Nephron (organoid): Measurements from ENCODE around the gene INCA1.

ENCODE experiments used
- H3K27ac Mint-ChIP-seq, 3 experiments: 2 replicates each; pipeline ENCODE4 v1.8.0; 2020; ENCODE audit warnings: mixed read lengths in 3 of 3, mild to moderate bottlenecking in 2 of 3, moderate library complexity in 1 of 3
- H3K27me3 Mint-ChIP-seq: 2 replicates; pipeline ENCODE4 v1.8.0; 2021; ENCODE audit warnings: low read depth, mild to moderate bottlenecking, moderate library complexity, mixed read lengths
- H3K36me3 Mint-ChIP-seq: 2 replicates; pipeline ENCODE4 v1.8.0; 2020; ENCODE audit warnings: low read depth, mixed read lengths
- H3K4me1 Mint-ChIP-seq: 2 replicates; pipeline ENCODE4 v1.8.0; 2020; ENCODE audit warnings: mixed read lengths
- H3K4me3 Mint-ChIP-seq, 3 experiments: 2 replicates each; pipeline ENCODE4 v1.8.0; 2020; ENCODE audit warnings: mild to moderate bottlenecking in 3 of 3, mixed read lengths in 3 of 3, moderate library complexity in 2 of 3
- H3K9me3 Mint-ChIP-seq: 2 replicates; pipeline ENCODE4 v1.8.0; 2020; ENCODE audit warnings: mixed read lengths
- CTCF ChIP-seq, 3 experiments: fragments of 200-600 bp; sonication (generic); IDR thresholded peaks; one replicate each; pipeline ENCODE4 v1.5.0; 2021; ENCODE audit warnings: antibody characterized with exemption in 3 of 3; ENCODE audit not compliant: unreplicated experiment in 3 of 3

Gene INCA1

DNA sequence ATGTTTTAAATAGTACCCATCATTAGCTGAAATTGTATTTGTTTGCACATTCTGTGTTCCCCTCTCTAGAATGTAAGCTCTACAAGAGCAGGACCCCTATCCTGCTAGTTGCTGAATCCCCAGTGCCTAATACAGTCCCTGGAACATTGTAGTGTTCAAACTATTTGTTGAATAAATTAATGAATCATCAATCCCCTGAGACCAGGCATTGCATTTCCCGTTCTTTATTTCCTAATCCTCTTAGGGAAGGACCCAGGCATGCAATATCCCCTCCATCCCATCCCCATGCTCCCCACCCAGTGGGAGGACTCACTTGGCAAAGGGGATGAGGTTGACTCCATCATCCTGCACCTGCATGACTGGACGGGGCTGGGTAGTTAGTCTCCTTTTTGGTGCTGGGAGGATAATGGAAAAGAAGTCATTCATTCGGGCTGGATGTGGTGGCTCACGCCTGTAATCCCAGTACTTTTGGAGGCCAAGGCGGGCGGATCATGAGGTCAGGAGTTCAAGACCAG is 3.2 kb downstream of the INCA1 start:
- Mint-ChIP-seq H3K36me3 (no peaks in the 10 kb centered on the region), H3K27ac (no peak overlapping the region), H3K4me1 (peaks cover 15% of the 10 kb centered on the region), H3K27me3 (no peaks in the 10 kb centered on the region), H3K9me3 (no peaks in the 10 kb centered on the region), H3K4me3 (peak overlapping the region in 1 of 3 experiments; percentile 19)
- TF ChIP-seq CTCF (IDR thresholded peaks at IDR 0.05; ENCODE audit: unreplicated experiment in 3 of 3) = no peak

- H3K27ac Mint-ChIP-seq = peak overlapping the region; percentile 67 to 90 (median 83)
- H3K9me3 Mint-ChIP-seq = no peaks in the 10 kb centered on the region
- peak overlapping the region; percentile 83 to 92 (median 88) for H3K4me3 Mint-ChIP-seq
- H3K36me3 Mint-ChIP-seq = peaks cover 4% of the 10 kb centered on the region
- H3K4me1 Mint-ChIP-seq = peaks cover 34% of the 10 kb centered on the region
- no peaks in the 10 kb centered on the region for H3K27me3 Mint-ChIP-seq
- TF ChIP-seq CTCF (IDR thresholded peaks at IDR 0.05; ENCODE audit: unreplicated experiment in 3 of 3) = no peak
These were observed 9.4 kb downstream of the INCA1 start for GRCh38 chr17:4987767-4988567.

GRCh38 chr17:4986951-4987766 is 10.2 kb downstream of the INCA1 start, which contains the start of gene CAMTA2:
Gene CAMTA2 (minus strand): TSS chr17:4987675. CDS start chr17:4986222, 1,453 bp downstream.
- Mint-ChIP-seq H3K9me3 (no peaks in the 10 kb centered on the region), H3K27me3 (no peaks in the 10 kb centered on the region), H3K4me3 (peak within 1 kb of the TSS; percentile 83 to 92 (median 88)), H3K4me1 (peaks cover 34% of the 10 kb centered on the region), H3K27ac (peak within 1 kb of the TSS; percentile 75 to 90 (median 83)), H3K36me3 (peaks cover 8% of the 10 kb centered on the region)
- TF ChIP-seq CTCF (IDR thresholded peaks at IDR 0.05; ENCODE audit: unreplicated experiment in 3 of 3) = peak; percentile 58 to 78 (median 66)

GRCh38 chr17:4986403-4986802 is 10.9 kb downstream of the INCA1 start:
- peaks cover 34% of the 10 kb centered on the region for H3K4me1 Mint-ChIP-seq
- H3K27ac Mint-ChIP-seq = peak overlapping the region; percentile 4 to 75 (median 65)
- TF ChIP-seq CTCF (IDR thresholded peaks at IDR 0.05; ENCODE audit: unreplicated experiment in 3 of 3) = no peak
- peaks cover 9% of the 10 kb centered on the region for H3K36me3 Mint-ChIP-seq
- H3K4me3 Mint-ChIP-seq = peak overlapping the region; percentile 83 to 92 (median 88)
- no peaks in the 10 kb centered on the region for H3K9me3 Mint-ChIP-seq
- no peaks in the 10 kb centered on the region for H3K27me3 Mint-ChIP-seq

- no peaks in the 10 kb centered on the region for H3K9me3 Mint-ChIP-seq
- TF ChIP-seq CTCF (IDR thresholded peaks at IDR 0.05; ENCODE audit: unreplicated experiment in 3 of 3) = no peak
- H3K36me3 Mint-ChIP-seq = peaks cover 21% of the 10 kb centered on the region
- peak overlapping the region in 2 of 3 experiments; percentile 41 for H3K4me3 Mint-ChIP-seq
- peak overlapping the region in 1 of 3 experiments; percentile 16 for H3K27ac Mint-ChIP-seq
- no peaks in the 10 kb centered on the region for H3K27me3 Mint-ChIP-seq
- H3K4me1 Mint-ChIP-seq = peaks cover 21% of the 10 kb centered on the region
These were observed 15.0 kb downstream of the INCA1 start for GRCh38 chr17:4982305-4982704.
